KOPT-K1 (cell line): Measurements from ENCODE around the gene LRCH4.
"Not testable (repeated sequence)": the region's sequence is repeated elsewhere in the genome, so short reads cannot be mapped to it uniquely, and the experiment has no call there.

Source experiments
- H3K27ac ChIP-seq: fragments of 200-600 bp; sonication (generic); 2 replicates; pipeline ENCODE4 v1.5.1; 2016; ENCODE audit warnings: antibody characterized with exemption, mild to moderate bottlenecking, low read depth, low read length; ENCODE audit not compliant: poor library complexity, severe bottlenecking
- H3K36me3 ChIP-seq: fragments of 200-600 bp; sonication (generic); 2 replicates; pipeline ENCODE4 v1.5.1; 2017; ENCODE audit warnings: antibody characterized with exemption, mild to moderate bottlenecking, low read length, moderate library complexity; ENCODE audit not compliant: insufficient read depth
- H3K9me3 ChIP-seq: fragments of 200-600 bp; sonication (generic); 2 replicates; pipeline ENCODE4 v1.5.1; 2017; ENCODE audit warnings: antibody characterized with exemption, low read length, mild to moderate bottlenecking; ENCODE audit not compliant: insufficient read depth, poor library complexity, severe bottlenecking

LRCH4 gene

DNA sequence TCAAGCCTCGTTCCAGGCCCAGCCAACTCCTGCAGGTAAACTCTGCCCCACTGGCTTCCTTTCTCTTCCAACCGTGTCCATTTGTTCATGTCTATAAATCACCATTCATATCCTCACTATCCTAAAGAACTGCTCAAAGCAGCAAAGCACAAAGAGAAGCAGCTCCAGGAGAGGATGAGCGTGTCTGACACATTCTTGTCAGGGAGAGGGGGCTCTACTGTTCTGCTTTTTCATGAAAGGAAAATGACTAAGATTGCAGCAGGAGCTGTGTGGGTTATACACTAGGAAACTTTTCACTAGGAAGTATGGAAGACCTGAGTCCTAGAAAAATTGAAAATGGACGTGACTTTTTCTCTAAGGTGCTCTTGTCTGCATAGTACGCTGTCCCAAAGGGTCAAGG lies 30.2 kb downstream of the LRCH4 start:
- Histone ChIP-seq H3K27ac (no peak overlapping the region), H3K36me3 (peaks cover 55% of the 10 kb centered on the region), H3K9me3 (no peaks in the 10 kb centered on the region)

GRCh38 chr7:100553032-100553431 lies 32.9 kb downstream of the LRCH4 start:
- Histone ChIP-seq H3K9me3 (no peaks in the 10 kb centered on the region), H3K27ac (no peak overlapping the region), H3K36me3 (peaks cover 61% of the 10 kb centered on the region)

GRCh38 chr7:100552532-100552931 lies 33.4 kb downstream of the LRCH4 start:
- peaks cover 61% of the 10 kb centered on the region for H3K36me3 ChIP-seq
- no peaks in the 10 kb centered on the region for H3K9me3 ChIP-seq
- H3K27ac ChIP-seq, result no peak overlapping the region

GRCh38 chr7:100548446-100548845 lies 37.5 kb downstream of the LRCH4 start:
- H3K27ac ChIP-seq, result not testable (repeated sequence)
- peaks cover 26% of the 10 kb centered on the region; the same call in 1 of the 2 replicates for H3K36me3 ChIP-seq

GRCh38 chr7:100547872-100548271 lies 38.1 kb downstream of the LRCH4 start:
- Histone ChIP-seq H3K9me3 (no peaks in the 10 kb centered on the region), H3K36me3 (peaks cover 20% of the 10 kb centered on the region; the same call in 1 of the 2 replicates), H3K27ac (no peak overlapping the region)

More at GRCh38 chr7:100548446-100548845, 37.5 kb downstream of the LRCH4 start:
- not testable (repeated sequence) for H3K9me3 ChIP-seq

DNA sequence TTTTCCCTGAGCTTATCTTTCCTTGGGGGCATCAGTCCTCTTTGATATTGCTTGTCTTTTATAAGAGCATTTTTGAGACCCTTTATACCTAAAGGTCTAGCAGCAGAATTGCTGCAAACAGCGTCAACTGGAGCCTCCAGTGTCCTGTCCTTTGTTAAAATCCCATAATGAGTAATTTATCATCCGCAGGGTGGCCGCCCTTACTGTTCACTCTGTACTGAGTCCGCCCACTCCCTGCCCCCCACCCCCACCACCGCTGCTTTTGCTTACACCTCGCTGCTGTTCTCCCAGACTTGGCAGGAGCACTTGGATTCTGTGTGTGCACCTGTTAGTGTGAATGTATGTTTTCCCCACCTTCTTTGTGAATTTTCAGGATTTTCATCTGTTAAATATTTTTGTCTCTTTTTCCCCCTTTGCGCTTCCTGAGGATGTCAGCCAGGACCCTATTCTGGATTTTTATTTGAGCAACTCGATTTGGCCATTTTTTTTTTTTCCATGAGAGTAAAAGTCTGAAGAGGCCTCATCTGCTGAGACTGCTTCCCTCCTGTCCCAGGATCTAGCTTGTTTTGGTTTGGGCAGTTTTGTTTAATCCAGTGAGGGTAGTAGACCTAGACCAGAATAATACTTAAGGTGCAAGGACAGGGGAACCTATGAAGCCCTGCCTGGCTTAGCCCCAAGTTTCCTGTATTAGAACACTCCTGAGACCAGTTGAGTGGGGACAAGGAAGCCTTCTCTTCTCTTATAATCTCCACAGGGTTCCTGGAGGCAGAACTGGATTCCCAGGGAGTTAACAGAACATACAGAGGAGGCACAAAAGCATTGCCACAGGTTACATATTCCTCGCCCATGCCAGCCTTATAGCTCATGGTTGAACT lies 38.8 kb downstream of the LRCH4 start:
- Histone ChIP-seq H3K36me3 (peaks cover 13% of the 10 kb centered on the region; the same call in 1 of the 2 replicates), H3K9me3 (no peaks in the 10 kb centered on the region), H3K27ac (peak overlapping the region; percentile 13)

- no peaks in the 10 kb centered on the region for H3K9me3 ChIP-seq
- peak overlapping the region; percentile 0 for H3K27ac ChIP-seq
- H3K36me3 ChIP-seq, result peaks cover 12% of the 10 kb centered on the region; the same call in 1 of the 2 replicates
These were observed 39.6 kb downstream of the LRCH4 start for GRCh38 chr7:100546129-100546925.

- peaks cover 11% of the 10 kb centered on the region; the same call in 1 of the 2 replicates for H3K36me3 ChIP-seq
- H3K27ac ChIP-seq, result no peak overlapping the region
These were observed 40.4 kb downstream of the LRCH4 start for GRCh38 chr7:100545360-100546128.

GRCh38 chr7:100544967-100545359 lies 41.0 kb downstream of the LRCH4 start:
- Histone ChIP-seq H3K27ac (no peak overlapping the region), H3K36me3 (0 out of 2 replicates have a peak, but pooled peaks cover 7% of the 10 kb centered on the region), H3K9me3 (no peaks in the 10 kb centered on the region)

More at GRCh38 chr7:100545360-100546128, 40.4 kb downstream of the LRCH4 start:
- no peaks in the 10 kb centered on the region for H3K9me3 ChIP-seq

DNA sequence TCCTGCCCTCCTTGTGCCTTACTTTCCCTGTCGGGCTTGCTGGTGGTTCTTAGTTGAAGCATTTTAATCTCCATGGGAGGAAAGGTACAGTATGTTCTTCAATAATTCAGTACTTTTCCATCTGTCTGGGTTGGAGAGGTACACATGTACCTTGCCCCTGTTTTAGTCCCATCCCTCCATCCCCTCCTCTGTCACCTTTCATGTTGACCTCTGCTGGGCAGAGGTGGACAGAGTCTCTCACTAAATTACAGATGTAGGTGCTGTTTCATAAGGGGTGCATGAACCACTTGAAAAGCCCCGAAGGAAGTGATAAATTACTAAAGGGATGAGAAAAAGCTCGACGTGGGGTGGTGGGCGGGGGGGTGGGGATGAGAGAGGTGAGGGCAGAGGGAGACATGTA lies 41.5 kb downstream of the LRCH4 start:
- H3K27ac ChIP-seq, result no peak overlapping the region

GRCh38 chr7:100543586-100543985 lies 42.3 kb downstream of the LRCH4 start:
- no peak overlapping the region for H3K27ac ChIP-seq
- H3K36me3 ChIP-seq, result 0 out of 2 replicates have a peak, but pooled peaks cover under 1% of the 10 kb centered on the region
- H3K9me3 ChIP-seq, result no peaks in the 10 kb centered on the region

More for the DNA sequence above, 41.5 kb downstream of the LRCH4 start:
- 0 out of 2 replicates have a peak, but pooled peaks cover 7% of the 10 kb centered on the region for H3K36me3 ChIP-seq
- no peaks in the 10 kb centered on the region for H3K9me3 ChIP-seq

GRCh38 chr7:100541309-100541708 lies 44.6 kb downstream of the LRCH4 start:
- not testable (repeated sequence) for H3K9me3 ChIP-seq, H3K36me3 ChIP-seq, H3K27ac ChIP-seq

GRCh38 chr7:100540073-100540723 lies 45.7 kb downstream of the LRCH4 start:
- Histone ChIP-seq H3K27ac (peak overlapping the region; percentile 57), H3K9me3 (no peaks in the 10 kb centered on the region)

DNA sequence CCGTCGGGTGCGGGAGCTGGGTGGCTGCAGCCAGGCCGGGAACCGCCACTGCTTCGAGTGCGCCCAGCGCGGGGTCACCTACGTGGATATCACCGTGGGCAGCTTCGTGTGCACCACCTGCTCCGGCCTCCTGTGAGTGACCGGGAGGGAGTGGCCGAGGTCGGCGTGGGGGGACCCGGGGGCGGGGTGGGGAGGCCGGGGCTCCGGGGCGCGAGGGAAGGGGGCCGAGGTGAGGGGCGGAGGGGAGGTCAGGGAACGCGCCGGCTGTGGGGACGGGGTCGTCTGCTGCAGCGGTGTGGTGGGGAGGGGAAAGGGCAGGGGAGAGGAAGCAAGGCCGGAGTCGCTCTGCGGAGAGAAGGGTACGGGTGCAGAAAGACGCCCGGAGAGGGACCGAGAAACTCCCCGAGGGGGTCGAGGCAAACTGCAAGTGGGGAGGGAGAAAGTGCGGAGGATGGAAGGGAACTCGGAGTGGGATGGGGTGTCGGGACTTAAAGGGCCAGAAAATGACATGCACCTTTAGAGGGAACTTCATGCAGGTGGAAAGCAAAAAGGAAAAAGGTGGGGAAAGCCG lies 46.4 kb downstream of the LRCH4 start:
- Histone ChIP-seq H3K27ac (peak overlapping the region; percentile 57), H3K36me3 (no peaks in the 10 kb centered on the region), H3K9me3 (no peaks in the 10 kb centered on the region)

More at GRCh38 chr7:100540073-100540723, 45.7 kb downstream of the LRCH4 start:
- no peaks in the 10 kb centered on the region for H3K36me3 ChIP-seq
